Gastroesophageal sphincter (tissue), 4 donors: ENCODE measurements around the gene OR4K5. TPM values are rescaled to one million over a fixed set of nuclear protein-coding genes. Genes with fewer than 3 reads are reported as not detected.

ENCODE experiments used
- ATAC-seq: fragments of 150-250 bp; one replicate; pipeline ENCODE4 v1.9.1; 2016; ENCODE audit warnings: mild to moderate bottlenecking, moderate library complexity
- H3K27ac ChIP-seq, 4 donors: fragments of 200-600 bp; sonication (generic) in 3 of 4; 1 replicate in 3 of 4; 2 replicates in 1 of 4; pipeline ENCODE4 v1.5.1; 2016 to 2019
- H3K27me3 ChIP-seq: fragments of 200-600 bp; sonication (generic); one replicate; pipeline ENCODE4 v1.5.1; 2019
- H3K36me3 ChIP-seq, 2 donors: fragments of 200-600 bp; sonication (generic); one replicate each; pipeline ENCODE4 v1.5.1; 2019; ENCODE audit warnings: control low read depth in 1 of 2
- H3K4me1 ChIP-seq, 3 donors: fragments of 200-600 bp; sonication (generic); 1 replicate in 2 of 3; 2 replicates in 1 of 3; pipeline ENCODE4 v1.5.1; 2016 to 2019; ENCODE audit warnings: control low read depth in 2 of 3
- H3K4me3 ChIP-seq, 2 donors: fragments of 200-600 bp; sonication (generic); one replicate each; pipeline ENCODE4 v1.5.1; 2019; ENCODE audit warnings: mild to moderate bottlenecking in 1 of 2, moderate library complexity in 1 of 2
- H3K9me3 ChIP-seq, 3 donors: fragments of 200-600 bp; sonication (generic); one replicate each; pipeline ENCODE4 v1.5.1; 2017 to 2019; ENCODE audit warnings: control low read depth in 2 of 3
- EP300 ChIP-seq: sonication (generic); formaldehyde crosslinking; IDR thresholded peaks from one replicate; pipeline ENCODE4 v1.6.1; 2017; ENCODE audit warnings: antibody characterized with exemption, mild to moderate bottlenecking
- POLR2A ChIP-seq, 2 donors: fragments of 450-650 bp; IDR thresholded peaks; one replicate each; pipeline ENCODE4 v1.6.1; 2017; ENCODE audit warnings: antibody characterized with exemption in 2 of 2, mild to moderate bottlenecking in 2 of 2, moderate library complexity in 1 of 2
- POLR2AphosphoS5 ChIP-seq: sonication (generic); formaldehyde crosslinking; IDR thresholded peaks from one replicate; pipeline ENCODE4 v1.6.1; 2017; ENCODE audit warnings: antibody characterized with exemption
- WGBS, 2 donors: methylation state at CpG; one replicate each; pipeline ENCODE4 v1.1.5; 2018; ENCODE audit warnings: low coverage in 1 of 2; 5-methylcytosine and 5-hydroxymethylcytosine counted together
- total RNA-seq, 4 donors: library from RNA; depleted of rRNA; stranded (reverse); fragments of >200 nt; gene quantifications; one replicate each; pipeline ENCODE4 v1.1.0, GENCODE V29; 2016
- TF ChIP-seq, protein P1 (sequence below), 4 experiments: fragments of 200-600 bp in 2 of 4; fragments of 450-650 bp in 2 of 4; sonication (generic) in 1 of 4; IDR thresholded peaks; one replicate each; pipeline ENCODE4 v1.5.1; 2017 to 2019; ENCODE audit warnings: antibody characterized with exemption in 4 of 4, mild to moderate bottlenecking in 2 of 4, moderate library complexity in 2 of 4

Gene OR4K5
- total RNA-seq, 4 donors from 2014 or later = not detected

DNA sequence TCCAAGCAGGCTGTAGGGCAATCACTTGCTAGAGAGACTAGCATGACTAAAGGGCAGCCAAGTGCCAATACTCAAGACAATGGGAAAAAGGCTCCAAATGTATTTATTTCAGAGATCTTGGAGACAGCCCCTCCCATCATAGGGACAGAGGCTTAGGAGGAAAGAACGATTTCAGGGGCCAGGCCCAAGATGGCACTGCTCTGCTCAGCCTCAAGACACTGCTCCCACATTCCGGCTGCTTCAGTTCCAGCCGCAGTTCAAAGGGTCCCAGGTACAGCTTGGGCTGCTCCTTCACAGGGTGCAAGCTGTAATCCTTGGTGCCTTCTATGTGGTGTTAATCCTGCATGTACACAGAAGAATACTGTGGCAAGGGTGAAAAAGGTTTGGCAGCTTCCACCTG, 19.4 kb upstream of the OR4K5 start:
- peaks cover 0 to 28% (median 0%) of the 10 kb centered on the region in 3 donors for H3K9me3 ChIP-seq
- no peaks in the 10 kb centered on the region for H3K27me3 ChIP-seq
- no peaks in the 10 kb centered on the region for H3K36me3 ChIP-seq
- H3K4me3 ChIP-seq = no peak overlapping the region
- no peaks in the 10 kb centered on the region for H3K4me1 ChIP-seq
- no peak for ATAC-seq
- no peak overlapping the region for H3K27ac ChIP-seq
- WGBS, 2 donors = 11% methylated on average over 1 of the region's 3 CpGs; no CpG with 5 or more reads in 1 of the 2 donors
- TF ChIP-seq POLR2A (IDR thresholded peaks at IDR 0.05) (no peak), EP300 (no peak), POLR2AphosphoS5 (no peak)
- TF ChIP-seq, protein P1, sequence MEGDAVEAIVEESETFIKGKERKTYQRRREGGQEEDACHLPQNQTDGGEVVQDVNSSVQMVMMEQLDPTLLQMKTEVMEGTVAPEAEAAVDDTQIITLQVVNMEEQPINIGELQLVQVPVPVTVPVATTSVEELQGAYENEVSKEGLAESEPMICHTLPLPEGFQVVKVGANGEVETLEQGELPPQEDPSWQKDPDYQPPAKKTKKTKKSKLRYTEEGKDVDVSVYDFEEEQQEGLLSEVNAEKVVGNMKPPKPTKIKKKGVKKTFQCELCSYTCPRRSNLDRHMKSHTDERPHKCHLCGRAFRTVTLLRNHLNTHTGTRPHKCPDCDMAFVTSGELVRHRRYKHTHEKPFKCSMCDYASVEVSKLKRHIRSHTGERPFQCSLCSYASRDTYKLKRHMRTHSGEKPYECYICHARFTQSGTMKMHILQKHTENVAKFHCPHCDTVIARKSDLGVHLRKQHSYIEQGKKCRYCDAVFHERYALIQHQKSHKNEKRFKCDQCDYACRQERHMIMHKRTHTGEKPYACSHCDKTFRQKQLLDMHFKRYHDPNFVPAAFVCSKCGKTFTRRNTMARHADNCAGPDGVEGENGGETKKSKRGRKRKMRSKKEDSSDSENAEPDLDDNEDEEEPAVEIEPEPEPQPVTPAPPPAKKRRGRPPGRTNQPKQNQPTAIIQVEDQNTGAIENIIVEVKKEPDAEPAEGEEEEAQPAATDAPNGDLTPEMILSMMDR (IDR thresholded peaks at IDR 0.05) = no peak

DNA sequence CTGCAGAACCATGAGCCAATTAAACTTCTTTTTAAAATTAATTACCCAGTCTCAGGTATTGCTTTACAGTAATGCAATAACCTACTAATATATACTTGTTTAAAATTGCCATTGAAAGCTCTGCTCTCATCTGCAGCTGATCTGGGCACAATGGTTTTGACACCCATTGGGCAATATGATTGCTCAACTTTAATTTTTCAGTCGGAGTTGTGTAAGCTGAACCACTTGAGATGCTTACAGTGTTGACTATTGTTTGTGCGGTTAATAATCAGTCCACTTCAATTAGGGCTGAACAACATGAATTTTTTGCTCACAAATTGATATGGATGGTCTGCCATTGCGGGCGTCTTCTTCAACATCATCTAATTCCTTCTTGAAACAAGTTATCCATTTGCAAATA, 18.0 kb upstream of the OR4K5 start:
- Histone ChIP-seq H3K4me1 (no peaks in the 10 kb centered on the region), H3K27me3 (no peaks in the 10 kb centered on the region), H3K27ac (no peak overlapping the region), H3K4me3 (no peak overlapping the region), H3K9me3 (peaks cover 0 to 14% (median 0%) of the 10 kb centered on the region in 3 donors), H3K36me3 (no peaks in the 10 kb centered on the region)
- no peak for ATAC-seq
- no peak for TF ChIP-seq POLR2A (IDR thresholded peaks at IDR 0.05)
- no peak for TF ChIP-seq EP300
- TF ChIP-seq, protein P1 (IDR thresholded peaks at IDR 0.05) = no peak
- TF ChIP-seq POLR2AphosphoS5 = no peak
- 80 to 86% methylated on average over 3 to 4 of the region's 4 CpGs for WGBS, 2 donors

- peaks cover 0 to 2% (median 0%) of the 10 kb centered on the region in 3 donors for H3K9me3 ChIP-seq
- no peak for ATAC-seq
- H3K4me1 ChIP-seq = no peaks in the 10 kb centered on the region
- no peak overlapping the region for H3K4me3 ChIP-seq
- no peaks in the 10 kb centered on the region for H3K36me3 ChIP-seq
- H3K27me3 ChIP-seq = no peaks in the 10 kb centered on the region
- TF ChIP-seq EP300 = no peak
- no peak for TF ChIP-seq POLR2A (IDR thresholded peaks at IDR 0.05)
- no peak overlapping the region for H3K27ac ChIP-seq
These were observed 13.7 kb upstream of the OR4K5 start for GRCh38 chr14:19906665-19907064.

DNA sequence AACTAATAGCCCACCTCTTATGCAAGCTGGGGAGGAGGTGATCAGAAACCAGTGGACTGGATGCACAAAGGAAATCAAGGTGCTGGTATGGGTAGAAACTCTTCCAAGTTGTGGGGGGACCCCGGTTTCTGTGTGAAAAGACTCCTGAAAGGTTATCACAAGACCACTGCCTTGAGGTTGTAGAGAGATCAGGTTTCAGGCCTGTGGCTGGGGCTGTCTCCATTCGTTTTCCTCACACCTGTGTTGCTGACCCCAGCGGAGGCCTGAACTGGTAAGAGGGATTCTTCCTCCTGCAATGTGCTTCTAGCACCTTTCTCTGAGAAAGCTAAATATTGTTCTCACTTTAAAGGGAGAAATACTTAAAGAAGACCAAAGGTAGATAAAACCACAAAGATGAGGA, 9.3 kb upstream of the OR4K5 start:
- Histone ChIP-seq H3K9me3 (peaks cover 0 to 4% (median 0%) of the 10 kb centered on the region in 3 donors), H3K4me3 (no peak overlapping the region)
- TF ChIP-seq EP300 = no peak
- TF ChIP-seq POLR2A (IDR thresholded peaks at IDR 0.05) = no peak
- no peak for TF ChIP-seq POLR2AphosphoS5

DNA sequence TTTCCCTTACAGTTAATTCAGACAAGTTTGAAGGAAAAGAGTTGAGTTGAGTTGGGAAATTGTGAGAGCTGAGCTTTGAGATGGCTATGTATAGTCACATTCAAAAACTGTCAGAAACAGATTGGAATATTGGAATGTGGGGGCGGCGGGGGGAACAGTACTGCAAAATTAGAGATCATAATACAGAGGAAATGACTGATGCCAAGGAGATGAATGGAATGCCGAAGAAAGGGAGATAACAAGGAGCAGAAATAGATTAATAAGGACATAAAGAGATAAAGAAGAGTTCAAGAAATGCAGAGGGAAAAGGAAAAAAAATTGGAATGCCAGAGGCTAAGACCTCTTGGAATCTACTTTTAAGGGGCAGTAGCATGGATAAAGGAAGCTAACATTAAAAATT, 3.2 kb upstream of the OR4K5 start:
- H3K36me3 ChIP-seq = no peaks in the 10 kb centered on the region
- H3K27me3 ChIP-seq = no peaks in the 10 kb centered on the region
- H3K4me1 ChIP-seq = no peaks in the 10 kb centered on the region
- no peaks in the 10 kb centered on the region for H3K9me3 ChIP-seq
- WGBS, 2 donors = 56 to 62% methylated on average over 3 of the region's 3 CpGs
- no peak overlapping the region for H3K27ac ChIP-seq
- no peak for TF ChIP-seq POLR2AphosphoS5
- TF ChIP-seq, protein P1 (IDR thresholded peaks at IDR 0.05) = no peak
- no peak for TF ChIP-seq EP300
- no peak for TF ChIP-seq POLR2A (IDR thresholded peaks at IDR 0.05)
- no peak for ATAC-seq
- H3K4me3 ChIP-seq = no peak overlapping the region

More for the DNA sequence above, 9.3 kb upstream of the OR4K5 start:
- Histone ChIP-seq H3K27ac (no peak overlapping the region), H3K27me3 (no peaks in the 10 kb centered on the region), H3K36me3 (no peaks in the 10 kb centered on the region), H3K4me1 (no peaks in the 10 kb centered on the region)
- ATAC-seq = no peak
- 45% methylated on average over 3 of the region's 3 CpGs; no CpG with 5 or more reads in 1 of the 2 donors for WGBS, 2 donors

DNA sequence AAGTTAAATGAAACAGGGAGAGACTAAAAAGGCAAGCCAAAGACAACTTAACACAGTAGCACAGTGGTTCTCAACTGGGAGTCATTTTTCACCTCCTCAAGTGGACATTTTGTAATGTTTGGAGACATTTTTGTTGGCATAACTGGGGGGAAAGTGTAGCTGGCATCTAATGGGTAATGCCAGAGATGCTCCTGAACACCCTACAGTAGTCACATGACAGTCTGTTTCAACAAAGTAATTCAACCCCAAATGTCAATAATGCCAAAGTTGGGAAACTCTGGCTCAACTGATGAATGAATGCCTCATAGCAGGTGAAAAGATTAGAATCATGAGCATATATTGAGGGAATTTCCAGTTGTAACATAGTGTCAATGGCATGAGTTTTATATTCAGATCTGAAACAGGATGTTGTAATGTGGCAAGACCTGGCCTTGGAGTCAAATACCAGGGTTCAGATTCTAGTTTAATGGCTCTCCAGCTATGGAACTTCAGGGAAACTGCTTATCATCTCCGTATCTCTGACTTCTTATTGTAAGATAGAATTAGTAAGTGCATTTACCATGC, 2.4 kb upstream of the OR4K5 start:
- ATAC-seq = no peak
- H3K9me3 ChIP-seq = no peaks in the 10 kb centered on the region
- no peaks in the 10 kb centered on the region for H3K27me3 ChIP-seq
- H3K4me3 ChIP-seq = no peak overlapping the region
- TF ChIP-seq, protein P1 (IDR thresholded peaks at IDR 0.05) = no peak
- TF ChIP-seq POLR2A (IDR thresholded peaks at IDR 0.05) (no peak), EP300 (no peak), POLR2AphosphoS5 (no peak)
- H3K4me1 ChIP-seq = no peaks in the 10 kb centered on the region
- 61 to 63% methylated on average over 1 of the region's 1 CpG for WGBS, 2 donors
- no peak overlapping the region for H3K27ac ChIP-seq
- H3K36me3 ChIP-seq = no peaks in the 10 kb centered on the region
